ENCODE measurements around the gene VWF. TPM values are rescaled to one million over a fixed set of nuclear protein-coding genes. Genes with fewer than 3 reads are reported as not detected.

Gene VWF
- total RNA-seq, 4 donors from 2014 or later, result 34.3 to 107 (median 50.3) TPM

GRCh38 chr12:6114476-6114870 is 10.0 kb downstream of the VWF start:
- H3K4me3 ChIP-seq (ENCODE audit: low read depth, poor library complexity, severe bottlenecking), result no peak overlapping the region
- intact Hi-C loops (cut with DNase I; ENCODE audit: low total_unique reads), result no loop called here
- WGBS, 2 donors, result 89 to 96% methylated on average over 6 of the region's 6 CpGs

GRCh38 chr12:6113691-6114475 is 10.6 kb downstream of the VWF start:
- WGBS, 2 donors, result 78 to 83% methylated on average over 11 of the region's 11 CpGs
- TF ChIP-seq CTCF (IDR thresholded peaks at IDR 0.05), result no peak
- no peak for DNase-seq (ENCODE audit: low spot score in 2 of 2)
- intact Hi-C loops (cut with DNase I; ENCODE audit: low total_unique reads), result no loop called here
- no peak overlapping the region for H3K4me3 ChIP-seq (ENCODE audit: low read depth, poor library complexity, severe bottlenecking)

More at GRCh38 chr12:6114476-6114870, 10.0 kb downstream of the VWF start:
- no peak for DNase-seq (ENCODE audit: low spot score in 2 of 2)
- TF ChIP-seq POLR2A (IDR thresholded peaks at IDR 0.05), result no peak
- no peak for TF ChIP-seq CTCF (IDR thresholded peaks at IDR 0.05)

- DNase-seq (ENCODE audit: low spot score in 2 of 2), result no peak
- intact Hi-C loops (cut with DNase I; ENCODE audit: low total_unique reads), result no loop called here
- no peak for TF ChIP-seq POLR2A (IDR thresholded peaks at IDR 0.05)
- no peak for TF ChIP-seq CTCF (IDR thresholded peaks at IDR 0.05)
- H3K4me3 ChIP-seq (ENCODE audit: low read depth, poor library complexity, severe bottlenecking), result no peak overlapping the region
- 68 to 78% methylated on average over 5 of the region's 5 CpGs for WGBS, 2 donors
Measured at GRCh38 chr12:6112004-6112403, 12.5 kb downstream of the VWF start.

- no peak for TF ChIP-seq POLR2A (IDR thresholded peaks at IDR 0.05)
- no peak for TF ChIP-seq CTCF (IDR thresholded peaks at IDR 0.05)
- intact Hi-C loops (cut with DNase I; ENCODE audit: low total_unique reads), result no loop called here
- 96% methylated on average over 4 of the region's 4 CpGs for WGBS, 2 donors
- DNase-seq (ENCODE audit: low spot score in 2 of 2), result no peak
- H3K4me3 ChIP-seq (ENCODE audit: low read depth, poor library complexity, severe bottlenecking), result no peak overlapping the region
Measured at GRCh38 chr12:6110006-6110405, 14.5 kb downstream of the VWF start.

- intact Hi-C loops (cut with DNase I; ENCODE audit: low total_unique reads), result no loop called here
- DNase-seq (ENCODE audit: low spot score in 2 of 2), result no peak
- TF ChIP-seq CTCF (IDR thresholded peaks at IDR 0.05) (no peak), POLR2A (IDR thresholded peaks at IDR 0.05) (no peak)
- no peak overlapping the region for H3K4me3 ChIP-seq (ENCODE audit: low read depth, poor library complexity, severe bottlenecking)
- 95 to 99% methylated on average over 3 of the region's 3 CpGs for WGBS, 2 donors
Measured at GRCh38 chr12:6106218-6106617, 18.3 kb downstream of the VWF start.

- intact Hi-C loops (cut with DNase I; ENCODE audit: low total_unique reads), result no loop called here
- no peak overlapping the region for H3K4me3 ChIP-seq (ENCODE audit: low read depth, poor library complexity, severe bottlenecking)
- no peak for DNase-seq (ENCODE audit: low spot score in 2 of 2)
- 94 to 97% methylated on average over 2 of the region's 2 CpGs for WGBS, 2 donors
- TF ChIP-seq POLR2A (IDR thresholded peaks at IDR 0.05), result no peak
- no peak for TF ChIP-seq CTCF (IDR thresholded peaks at IDR 0.05)
Measured at GRCh38 chr12:6104842-6105241, 19.6 kb downstream of the VWF start.
